HCT116 (cell line): ENCODE data around the gene HDX.

ENCODE experiments used
- CEBPB ChIP-seq: IDR thresholded peaks from 2 replicates; pipeline ENCODE4 v1.6.1; 2012; ENCODE audit warnings: low read depth
- EZH2 ChIP-seq: fragments of 200-600 bp; sonication (generic); IDR thresholded peaks from 2 replicates; pipeline ENCODE4 v1.6.1; 2017; ENCODE audit warnings: antibody characterized with exemption, mixed run types
- JUND ChIP-seq: IDR thresholded peaks from 2 replicates; pipeline ENCODE4 v1.6.1; 2012
- POLR2A ChIP-seq: IDR thresholded peaks from 2 replicates; pipeline ENCODE4 v1.7.0; 2011; ENCODE audit warnings: borderline replicate concordance; ENCODE audit not compliant: insufficient read depth, insufficient read length; ENCODE audit errors: extremely low read depth
- POLR2AphosphoS5 ChIP-seq: IDR thresholded peaks from 2 replicates; pipeline ENCODE4 v1.6.1; 2011; ENCODE audit warnings: mild to moderate bottlenecking, low read depth, low read length, moderate library complexity
- TCF7L2 ChIP-seq: IDR thresholded peaks from 2 replicates; pipeline ENCODE4 v1.7.0; 2011; ENCODE audit warnings: borderline replicate concordance, inconsistent platforms; ENCODE audit not compliant: insufficient read depth, insufficient read length; ENCODE audit errors: extremely low read depth
- ZNF274 ChIP-seq: fragments of 200-500 bp; sonication (Bioruptor generic); IDR thresholded peaks from 2 replicates; pipeline ENCODE4 v1.6.1; 2014; ENCODE audit warnings: mild to moderate bottlenecking, low read depth, low read length, inconsistent platforms
- TF ChIP-seq, protein P1 (sequence below), 3 experiments: fragments of 200-600 bp in 1 of 3; sonication (generic) in 1 of 3; IDR thresholded peaks in 2 of 3; conservative IDR thresholded peaks in 1 of 3; 2 replicates each; pipeline ENCODE4 v1.5.1; 2012 to 2017; ENCODE audit warnings: low read depth in 2 of 3, low read length in 2 of 3, antibody characterized with exemption in 1 of 3, borderline replicate concordance in 1 of 3, control low read depth in 1 of 3, mild to moderate bottlenecking in 1 of 3, mixed read lengths in 1 of 3, mixed run types in 1 of 3, moderate library complexity in 1 of 3; ENCODE audit not compliant: insufficient read depth in 1 of 3

DNA sequence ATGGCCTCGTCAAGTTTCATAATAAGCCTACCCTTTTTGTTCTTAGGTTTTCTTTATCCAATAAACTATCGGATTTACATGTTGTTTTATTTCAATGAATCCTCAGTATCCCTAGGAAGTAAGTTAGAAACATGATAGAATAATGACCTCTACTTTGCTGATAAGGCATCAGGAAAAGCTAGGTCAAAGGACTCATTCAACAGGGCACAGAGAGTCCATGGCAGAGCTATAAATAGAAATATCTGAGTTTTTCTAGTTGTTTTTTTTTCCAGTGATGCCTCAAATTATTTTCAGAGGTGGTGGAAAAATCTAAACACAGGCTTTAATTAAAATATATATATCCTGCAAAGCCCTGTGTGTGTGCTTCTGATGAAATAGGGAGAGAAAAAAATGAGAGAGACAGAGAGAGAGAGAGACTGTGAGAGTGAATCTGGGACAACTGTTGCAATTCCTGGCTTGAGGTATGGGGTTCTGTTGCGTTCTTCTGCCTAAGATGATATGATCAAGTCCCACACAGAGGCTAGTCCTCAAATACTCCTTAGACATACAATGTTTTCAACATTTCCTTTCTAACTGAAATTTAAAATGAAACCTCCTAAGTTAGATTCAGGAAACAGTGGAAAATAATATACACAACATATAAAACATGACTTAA, 139.9 kb downstream of the HDX start:
- TF ChIP-seq POLR2A (no peak), POLR2AphosphoS5 (no peak), CEBPB (no peak), JUND (no peak), TCF7L2 (no peak), ZNF274 (no peak), EZH2 (no peak)
- TF ChIP-seq, protein P1, sequence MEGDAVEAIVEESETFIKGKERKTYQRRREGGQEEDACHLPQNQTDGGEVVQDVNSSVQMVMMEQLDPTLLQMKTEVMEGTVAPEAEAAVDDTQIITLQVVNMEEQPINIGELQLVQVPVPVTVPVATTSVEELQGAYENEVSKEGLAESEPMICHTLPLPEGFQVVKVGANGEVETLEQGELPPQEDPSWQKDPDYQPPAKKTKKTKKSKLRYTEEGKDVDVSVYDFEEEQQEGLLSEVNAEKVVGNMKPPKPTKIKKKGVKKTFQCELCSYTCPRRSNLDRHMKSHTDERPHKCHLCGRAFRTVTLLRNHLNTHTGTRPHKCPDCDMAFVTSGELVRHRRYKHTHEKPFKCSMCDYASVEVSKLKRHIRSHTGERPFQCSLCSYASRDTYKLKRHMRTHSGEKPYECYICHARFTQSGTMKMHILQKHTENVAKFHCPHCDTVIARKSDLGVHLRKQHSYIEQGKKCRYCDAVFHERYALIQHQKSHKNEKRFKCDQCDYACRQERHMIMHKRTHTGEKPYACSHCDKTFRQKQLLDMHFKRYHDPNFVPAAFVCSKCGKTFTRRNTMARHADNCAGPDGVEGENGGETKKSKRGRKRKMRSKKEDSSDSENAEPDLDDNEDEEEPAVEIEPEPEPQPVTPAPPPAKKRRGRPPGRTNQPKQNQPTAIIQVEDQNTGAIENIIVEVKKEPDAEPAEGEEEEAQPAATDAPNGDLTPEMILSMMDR (IDR thresholded peaks at IDR 0.05 in 2 of 3, conservative IDR thresholded peaks at IDR 0.05 in 1 of 3; ENCODE audit: borderline replicate concordance in 1 of 3, insufficient read depth in 1 of 3, low read depth in 2 of 3, low read length in 2 of 3): no peak
